ENCODE results near the gene SMYD3.

The SMYD3 gene

DNA sequence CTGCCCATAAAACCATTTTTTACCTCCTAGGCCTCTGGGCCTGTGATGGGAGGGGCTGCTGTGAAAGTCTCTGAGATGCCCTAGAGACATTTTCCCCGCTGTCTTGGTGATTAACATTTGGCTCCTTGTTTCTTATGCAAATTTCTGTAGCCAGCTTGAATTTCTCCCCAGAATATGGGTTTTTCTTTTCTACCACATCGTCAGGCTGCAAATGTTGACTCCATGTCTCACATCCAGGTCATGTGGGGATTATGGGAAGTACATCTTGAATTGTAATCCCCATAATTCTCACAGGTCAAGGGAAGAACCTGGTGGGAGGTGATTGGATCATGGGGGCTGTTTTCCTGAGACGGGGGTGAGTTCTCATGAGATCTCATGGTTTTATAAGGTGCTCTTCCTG lies 603.2 kb downstream of the SMYD3 start:
- no peak for DNase-seq (ENCODE audit: low spot score)

DNA sequence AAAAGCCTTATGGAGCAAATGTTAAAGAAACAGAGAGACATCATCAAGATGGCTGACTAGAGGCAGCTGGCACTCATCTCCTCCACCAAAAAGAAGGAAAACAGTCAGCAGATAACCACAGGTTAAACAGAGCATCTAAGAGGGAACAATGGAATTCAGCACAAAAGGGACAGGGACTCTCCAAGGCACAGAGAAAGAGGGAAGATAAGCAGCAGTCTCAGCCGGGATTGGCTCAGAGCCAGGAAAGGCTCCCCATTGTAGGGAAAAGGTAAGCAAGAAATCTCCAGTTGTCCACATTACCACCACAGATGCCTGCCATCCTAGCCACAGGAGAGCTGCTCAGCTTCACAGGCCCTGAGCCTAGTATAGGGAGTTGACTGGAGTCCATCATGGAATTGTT lies 605.5 kb downstream of the SMYD3 start:
- DNase-seq (ENCODE audit: low spot score): no peak

DNA sequence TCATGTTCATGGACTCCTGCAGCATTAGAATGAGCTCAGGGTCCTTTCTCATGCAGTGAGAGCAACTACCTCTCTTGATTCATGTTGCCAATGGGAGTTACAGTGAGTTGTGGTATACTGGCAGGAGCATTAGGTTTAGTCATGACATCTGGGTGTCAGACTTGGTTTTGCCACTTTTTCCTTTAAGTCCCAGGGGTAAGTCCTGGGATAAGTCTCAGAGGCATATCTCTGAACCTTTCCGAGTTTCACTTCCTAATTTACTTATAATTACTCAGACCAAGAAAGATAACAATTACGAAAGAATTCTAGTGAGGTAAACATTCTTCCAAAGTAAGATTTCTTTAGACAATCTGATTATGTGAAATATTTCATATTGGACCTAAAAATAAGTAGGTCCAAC lies 606.0 kb downstream of the SMYD3 start:
- DNase-seq (ENCODE audit: low spot score): no peak

DNA sequence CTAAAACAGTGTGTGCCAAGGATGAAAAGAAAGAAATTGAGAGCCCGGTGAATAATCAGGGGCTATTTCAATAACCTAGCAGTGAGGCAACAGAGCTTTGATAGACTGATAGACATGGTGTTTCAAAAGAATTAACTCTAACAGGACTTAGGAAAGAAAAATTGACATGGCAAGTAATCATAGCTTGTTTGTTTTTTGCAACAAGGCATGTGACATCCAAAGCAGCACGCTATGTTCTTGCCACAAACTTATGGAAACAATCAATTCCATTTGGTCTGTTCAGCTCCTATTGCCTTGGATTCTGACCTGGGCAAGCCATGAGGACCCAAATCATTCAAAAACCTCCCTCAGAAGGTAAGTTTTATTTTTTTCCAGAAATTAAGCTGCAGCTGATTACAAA lies 608.5 kb downstream of the SMYD3 start:
- DNase-seq (ENCODE audit: low spot score): no peak

DNA sequence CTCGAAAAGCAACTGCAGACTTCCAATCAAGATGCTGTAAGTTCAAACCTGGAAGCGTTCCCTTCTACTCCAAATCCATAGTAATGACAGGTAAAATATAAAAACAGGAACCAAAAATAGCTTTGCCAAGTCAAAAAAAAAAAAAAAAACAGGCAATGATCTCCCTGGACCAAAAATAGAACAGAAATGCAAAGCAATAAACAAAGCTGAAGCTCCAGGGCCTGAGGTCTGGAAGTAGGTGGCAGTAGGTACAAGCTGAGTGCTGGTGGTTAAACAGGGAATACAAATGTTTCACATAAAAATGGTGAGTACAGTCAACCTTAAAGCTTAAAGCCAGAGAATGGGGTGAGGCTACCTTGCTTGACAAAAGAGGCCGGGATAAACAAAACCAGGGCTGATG lies 610.8 kb downstream of the SMYD3 start:
- no peak for DNase-seq (ENCODE audit: low spot score)

DNA sequence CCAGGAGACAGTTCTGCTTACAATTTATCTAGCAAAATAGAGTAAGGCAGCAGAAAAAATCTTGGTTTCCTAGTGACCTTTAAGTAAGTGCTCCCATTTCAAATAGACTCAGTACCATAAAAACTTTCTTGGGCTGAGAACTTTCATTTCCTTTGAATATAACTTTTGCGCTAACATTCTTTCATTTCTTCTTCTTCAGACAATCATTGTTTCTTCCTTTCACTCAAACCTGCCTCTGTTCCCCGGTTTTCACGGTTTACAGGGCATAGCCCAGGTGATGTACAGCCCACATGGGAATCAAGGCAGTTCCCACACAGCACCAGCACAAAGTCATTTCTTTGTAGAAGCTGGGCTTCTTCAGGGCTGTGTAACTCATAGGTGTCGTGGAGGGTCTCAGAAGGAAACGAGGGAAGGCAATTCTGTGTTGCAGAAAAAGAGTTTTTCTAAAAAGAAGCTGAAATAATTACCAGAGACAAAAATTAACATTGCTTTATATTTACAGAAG lies 611.6 kb downstream of the SMYD3 start:
- DNase-seq (ENCODE audit: low spot score): no peak

DNA sequence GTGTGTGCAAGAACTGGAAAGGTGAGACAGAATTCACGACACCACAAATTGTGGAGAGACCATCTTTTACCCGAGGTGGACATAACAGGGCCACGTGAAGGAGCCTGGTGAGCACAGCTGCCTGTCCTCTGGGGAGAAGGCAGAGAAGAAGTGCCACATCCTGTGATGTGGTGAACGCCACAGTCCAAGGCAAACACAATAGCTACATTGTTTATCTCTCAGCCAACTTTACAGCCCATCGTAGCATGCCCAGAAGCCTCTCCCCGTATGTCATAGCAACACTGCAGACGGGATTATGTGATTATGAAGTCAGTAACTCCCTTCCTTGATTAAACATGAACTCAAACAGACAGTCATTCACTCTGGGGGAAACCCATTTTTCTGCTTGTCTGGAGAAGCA lies 612.2 kb downstream of the SMYD3 start:
- DNase-seq (ENCODE audit: low spot score): peak; percentile 20

DNA sequence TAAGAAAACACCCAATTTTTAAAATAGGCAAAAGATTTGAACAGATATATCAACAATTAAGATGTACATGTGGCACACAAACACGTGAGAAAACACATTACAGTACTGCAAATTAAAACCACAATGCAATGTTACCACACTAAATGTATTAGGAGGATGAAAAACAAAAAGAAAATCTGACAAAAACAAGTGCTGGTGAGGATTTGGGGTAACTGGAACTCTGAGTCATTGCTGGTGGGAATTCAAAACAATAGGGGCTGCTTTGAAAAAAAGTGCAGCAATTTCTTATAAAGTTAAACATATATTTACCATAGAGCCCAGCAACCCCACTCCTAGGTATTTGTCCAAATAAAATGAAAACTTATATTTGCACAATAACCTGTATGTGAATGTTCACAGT lies 614.1 kb downstream of the SMYD3 start:
- no peak for DNase-seq (ENCODE audit: low spot score)

DNA sequence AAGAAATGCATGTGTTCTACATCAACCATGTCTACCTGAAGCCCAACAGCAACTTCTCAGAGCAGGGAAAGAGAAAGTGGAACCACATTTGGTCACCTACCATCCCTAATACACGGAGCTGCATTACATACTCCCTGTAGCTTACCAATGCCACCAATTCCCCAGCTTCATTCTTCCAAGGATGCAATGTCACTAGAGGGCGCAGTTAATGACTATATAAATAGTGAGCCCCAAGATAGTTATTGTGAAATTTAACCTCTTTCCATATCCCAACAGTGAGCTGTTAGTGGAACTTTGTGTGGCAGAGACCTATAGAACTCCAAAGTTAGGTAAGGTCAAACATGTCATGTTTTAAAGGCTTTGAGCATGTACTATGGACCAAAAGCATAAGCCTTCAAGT lies 618.3 kb downstream of the SMYD3 start:
- no peak for DNase-seq (ENCODE audit: low spot score)

DNA sequence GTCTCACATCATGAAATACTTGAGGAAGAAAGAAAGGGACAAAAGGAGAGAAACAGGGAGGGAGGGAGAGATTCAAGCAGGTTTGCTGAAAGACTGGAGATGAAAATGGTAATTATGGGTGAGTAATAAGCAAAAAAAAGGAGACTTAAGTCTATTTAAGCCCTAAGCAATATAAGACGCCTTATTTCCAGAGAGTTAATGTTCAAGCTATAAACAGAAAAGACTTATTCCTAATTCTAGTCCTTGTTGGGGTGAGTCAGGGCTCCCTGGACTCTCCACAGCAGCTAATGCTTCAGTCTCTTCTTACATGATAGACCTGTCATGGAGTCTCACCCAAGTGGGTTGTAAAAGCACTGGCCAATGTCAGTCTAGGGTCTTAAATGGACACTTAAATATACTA lies 619.2 kb downstream of the SMYD3 start:
- DNase-seq (ENCODE audit: low spot score): no peak

DNA sequence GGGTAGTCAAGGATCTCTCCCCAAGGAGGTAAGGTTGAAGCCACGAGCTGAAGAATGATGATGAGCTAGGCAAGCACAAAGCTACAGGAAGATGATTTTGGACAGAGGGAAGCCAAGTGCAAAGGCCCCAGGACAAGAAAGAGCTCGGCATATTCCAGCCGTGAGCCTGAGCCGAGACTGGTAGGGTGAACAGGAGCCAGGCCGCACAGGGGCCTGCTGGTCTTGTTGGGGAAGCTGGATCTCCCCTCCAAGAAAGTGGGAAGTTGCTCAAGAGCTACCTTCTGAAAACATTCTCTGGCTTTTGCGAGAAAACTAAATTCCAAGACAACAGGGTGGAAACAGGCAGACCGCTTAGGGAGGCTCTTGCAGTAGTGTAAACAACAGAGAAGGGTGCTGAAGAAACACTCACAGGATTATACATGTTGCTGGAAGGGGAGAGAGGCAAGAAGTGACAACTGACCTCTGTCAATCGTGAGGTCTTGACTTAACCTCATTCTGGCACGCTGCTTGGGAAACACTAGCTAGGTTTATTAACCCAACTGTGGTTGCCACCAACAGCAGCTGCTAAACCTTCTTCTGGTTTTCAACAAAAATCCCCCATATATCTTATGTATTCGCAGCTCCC lies 625.2 kb downstream of the SMYD3 start:
- no peak for DNase-seq (ENCODE audit: low spot score)

DNA sequence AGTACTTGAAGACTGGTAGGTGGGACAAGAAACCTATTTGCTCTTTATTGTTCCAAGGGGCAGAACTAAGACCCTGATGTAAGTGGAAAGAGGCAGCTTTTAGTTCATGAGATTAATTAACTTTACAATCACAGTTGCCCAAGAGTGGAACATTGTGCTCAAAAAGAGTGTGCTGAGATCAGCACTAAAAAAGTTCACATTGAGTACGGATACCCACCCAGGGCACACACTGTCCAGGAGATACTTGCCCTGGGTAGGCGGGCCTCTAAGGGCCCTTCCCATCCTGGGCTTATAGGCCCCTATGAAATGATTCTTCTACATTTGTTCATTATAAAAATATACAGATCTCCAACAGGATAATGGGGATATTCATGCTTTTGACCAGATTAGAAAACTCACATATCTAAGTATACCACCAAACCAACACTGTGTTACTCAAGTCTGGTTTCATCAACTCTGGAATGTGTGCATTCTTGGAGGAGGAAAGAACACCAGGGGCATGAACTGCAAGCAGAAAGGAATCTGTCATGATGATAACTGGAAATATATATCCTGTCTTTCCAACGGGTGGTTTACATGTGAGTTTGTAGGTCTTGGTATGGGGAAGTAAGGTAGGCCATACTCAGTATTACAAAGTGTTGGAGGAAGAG lies 626.2 kb downstream of the SMYD3 start:
- DNase-seq (ENCODE audit: low spot score): no peak

DNA sequence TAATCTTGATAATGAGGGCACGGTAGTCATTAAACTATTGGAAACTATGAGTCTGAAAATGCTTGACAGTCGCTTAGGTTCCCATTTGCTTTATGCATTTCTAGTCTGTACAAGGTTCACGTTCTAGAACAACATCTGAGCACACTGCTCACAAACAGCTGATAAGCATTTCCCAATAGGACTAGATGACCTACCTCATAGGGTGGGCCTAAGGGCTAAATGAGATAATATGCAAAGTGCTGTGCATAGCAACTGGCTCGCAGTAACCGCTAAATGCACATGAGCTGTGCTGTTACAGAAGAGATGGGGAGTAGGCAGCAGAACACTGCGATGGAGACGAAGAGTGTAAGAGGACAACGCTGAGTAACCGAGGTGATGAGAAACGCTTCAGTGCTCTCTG lies 628.0 kb downstream of the SMYD3 start:
- no peak for DNase-seq (ENCODE audit: low spot score)

DNA sequence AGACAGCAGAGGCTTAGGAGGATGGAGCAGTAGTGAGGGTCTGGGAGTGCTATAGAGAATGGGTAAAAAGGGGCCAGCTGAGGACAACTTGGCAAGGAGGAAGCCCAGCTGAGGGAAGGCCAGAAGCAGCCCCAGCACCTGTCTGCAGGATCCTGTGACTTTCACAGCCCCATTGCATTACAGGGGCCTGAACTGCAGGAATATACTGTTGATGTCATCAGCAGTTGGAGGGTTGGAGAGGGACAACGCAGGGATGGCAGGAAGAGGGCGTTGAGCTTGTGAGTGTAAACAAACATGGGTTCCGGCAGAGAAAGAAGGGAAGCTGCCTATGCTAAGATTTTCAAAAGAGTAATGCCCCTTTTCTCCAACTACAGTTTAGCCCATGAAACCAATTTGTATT lies 628.5 kb downstream of the SMYD3 start:
- no peak for DNase-seq (ENCODE audit: low spot score)

DNA sequence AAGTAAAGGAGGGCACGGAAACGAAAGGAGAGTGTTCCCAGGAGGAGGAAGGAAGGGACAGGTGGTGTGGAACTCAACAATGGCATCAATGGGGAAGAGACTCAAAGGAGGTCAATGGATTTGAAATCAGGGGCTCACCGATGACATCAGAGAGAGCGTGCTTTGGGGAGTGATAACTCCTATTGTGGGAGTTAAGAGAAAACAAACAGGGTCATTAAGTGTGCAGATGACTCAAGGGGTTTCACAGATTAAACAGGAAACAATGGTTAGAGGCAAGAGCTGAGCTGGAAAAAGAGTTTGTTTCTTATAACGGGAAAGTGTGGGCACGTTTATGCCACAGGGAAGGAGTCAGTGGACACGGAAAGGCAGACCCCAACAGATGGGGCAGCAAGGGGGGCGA lies 629.1 kb downstream of the SMYD3 start:
- DNase-seq (ENCODE audit: low spot score): no peak

DNA sequence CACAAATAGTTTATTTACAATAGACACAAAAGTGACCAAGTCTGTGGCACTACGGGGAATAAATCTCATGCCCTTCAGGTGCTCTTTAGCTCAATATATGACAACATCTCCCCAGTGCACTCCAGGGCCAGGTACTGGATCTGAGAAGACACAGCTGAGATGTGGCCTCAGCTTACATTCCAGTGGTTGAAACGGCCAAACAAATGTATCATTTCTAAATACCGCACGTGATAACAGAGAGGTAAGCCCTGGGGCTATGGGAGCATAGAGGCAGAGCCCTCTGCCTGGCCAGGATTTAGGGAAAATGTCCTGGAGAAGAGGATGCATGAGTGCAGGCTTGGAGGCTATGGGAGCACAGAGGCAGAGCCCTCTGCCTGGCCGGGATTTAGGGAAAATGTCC lies 630.5 kb downstream of the SMYD3 start:
- no peak for DNase-seq (ENCODE audit: low spot score)

DNA sequence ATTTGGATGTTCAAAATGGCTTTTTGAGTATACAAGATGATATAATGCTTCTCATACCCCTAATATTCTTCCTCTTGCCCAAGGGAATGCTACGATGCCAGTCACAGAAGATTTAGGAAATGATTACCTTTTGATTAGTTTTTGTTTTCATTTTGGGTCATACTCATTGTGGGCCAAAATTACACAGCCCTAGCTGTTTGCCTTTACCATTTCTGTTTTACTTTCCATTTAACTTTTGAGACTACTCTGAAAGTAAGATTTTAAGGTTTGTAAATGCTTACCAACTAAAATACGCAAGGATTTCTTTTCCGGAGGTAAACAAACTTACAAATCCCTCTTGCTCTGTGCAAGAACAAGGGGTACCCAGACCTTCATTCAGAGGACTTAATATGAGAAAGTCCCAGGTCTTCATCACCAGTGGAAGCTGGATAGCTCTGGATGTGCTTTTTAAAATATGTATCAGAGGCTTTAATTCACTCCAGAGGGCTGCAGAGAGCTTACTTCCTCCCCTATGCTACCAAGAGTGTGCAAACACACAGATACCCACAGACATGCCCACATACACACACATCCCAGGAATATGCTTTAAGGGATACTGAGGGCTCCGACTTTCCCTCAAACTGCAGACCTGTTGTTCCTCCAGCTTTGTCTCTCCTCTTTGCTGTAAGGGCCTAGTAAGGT lies 631.4 kb downstream of the SMYD3 start:
- DNase-seq (ENCODE audit: low spot score): no peak

DNA sequence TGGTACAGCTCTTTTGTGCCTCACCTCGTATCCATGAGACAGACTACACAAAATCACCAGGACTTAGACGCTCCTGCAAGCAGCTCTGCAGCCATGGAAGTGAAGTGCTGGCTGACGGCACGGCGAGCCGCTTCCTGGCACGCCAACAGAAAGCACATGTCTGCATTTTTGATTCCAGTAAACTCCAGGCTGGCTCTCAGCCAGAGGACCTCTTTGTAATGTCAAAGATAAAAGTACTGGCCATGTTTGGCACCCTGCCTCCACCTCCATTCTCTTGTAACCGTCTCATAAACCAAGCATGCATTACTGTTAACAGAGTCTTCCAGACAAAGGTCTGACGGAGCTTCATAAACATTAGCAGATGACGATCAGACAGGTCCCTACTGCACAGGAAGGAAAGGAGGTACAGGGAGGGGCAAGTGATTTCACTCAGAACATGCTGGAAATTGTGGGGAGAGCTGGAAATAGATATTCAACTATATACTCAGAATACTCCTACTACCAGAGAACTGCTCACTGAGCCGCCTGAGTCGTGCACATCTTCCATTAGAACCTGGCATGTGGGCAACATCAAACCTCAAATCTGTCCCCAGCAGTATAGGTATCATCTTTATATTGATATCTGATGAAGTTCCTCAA lies 632.0 kb downstream of the SMYD3 start:
- DNase-seq (ENCODE audit: low spot score): peak; percentile 8

DNA sequence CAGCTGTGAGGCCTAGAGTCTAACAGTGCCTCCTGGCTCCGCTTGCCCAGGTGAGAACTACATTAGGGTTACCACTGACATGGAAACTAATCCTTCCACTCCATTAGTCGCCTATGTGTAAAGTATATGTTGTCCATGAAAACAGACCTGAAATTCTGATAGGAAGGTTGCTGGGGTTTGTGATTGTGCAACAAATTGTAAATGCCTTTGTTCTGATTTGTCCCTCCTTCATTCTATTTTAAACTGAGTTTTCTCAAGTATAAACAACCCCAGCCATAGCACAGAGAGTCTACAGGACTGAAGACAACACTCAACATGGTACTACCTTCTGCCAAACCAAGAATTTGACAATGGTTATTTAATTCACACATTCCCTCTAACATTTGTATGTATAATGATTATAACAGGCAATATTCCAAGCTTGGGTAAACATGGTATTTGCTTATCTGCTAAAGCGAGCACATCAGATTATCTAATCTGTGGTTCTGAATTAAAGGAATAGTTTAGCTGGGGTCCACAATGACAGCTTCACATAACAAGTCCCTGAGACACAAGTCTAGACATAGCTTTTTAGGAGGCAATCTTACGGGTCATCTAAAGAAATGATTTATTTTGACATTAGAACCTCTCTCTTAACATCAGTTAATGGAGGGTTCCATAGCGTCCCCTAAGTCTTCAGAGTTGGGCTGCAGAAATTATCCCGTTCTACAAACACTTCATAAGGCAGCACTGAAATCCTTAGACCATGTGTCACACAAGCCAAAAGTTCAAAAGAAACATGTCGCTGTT lies 633.0 kb downstream of the SMYD3 start:
- DNase-seq (ENCODE audit: low spot score): no peak

DNA sequence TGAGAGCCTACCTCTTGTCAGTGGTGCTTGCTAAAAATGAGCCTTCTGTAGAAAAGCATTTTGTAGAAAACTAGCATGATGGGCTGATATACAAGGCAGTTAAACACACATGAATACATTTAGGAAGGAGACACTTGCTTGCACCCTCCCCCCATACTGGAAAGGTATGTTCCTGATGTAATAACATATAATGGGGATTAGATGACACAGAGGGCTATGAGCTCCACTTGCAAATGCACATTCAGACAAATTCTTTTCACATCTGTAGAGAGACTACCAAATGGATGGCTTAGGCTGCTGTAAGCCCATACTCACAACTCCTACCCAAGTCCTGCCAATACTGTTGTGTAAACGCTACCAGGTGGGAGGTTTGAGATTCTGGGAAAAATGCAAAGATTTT lies 634.0 kb downstream of the SMYD3 start:
- no peak for DNase-seq (ENCODE audit: low spot score)

DNA sequence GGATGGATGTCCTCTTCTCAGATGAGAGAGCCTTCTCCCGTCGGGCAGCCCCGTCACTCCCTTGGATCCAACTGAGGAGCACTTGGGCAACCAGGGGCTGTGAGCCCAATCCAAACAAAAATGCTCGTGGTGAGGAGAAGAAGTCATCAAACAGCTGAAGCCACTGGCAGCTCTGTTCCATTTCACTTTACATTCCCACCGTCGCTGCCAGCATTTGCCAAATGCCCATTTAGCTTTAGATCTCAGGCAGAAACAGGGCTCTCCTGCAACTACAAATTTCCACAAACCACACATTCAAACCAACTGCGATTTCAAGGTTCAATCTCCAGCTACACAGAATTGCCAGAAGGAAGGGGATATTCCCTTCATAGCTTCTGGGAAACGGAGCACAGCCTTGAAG lies 634.6 kb downstream of the SMYD3 start:
- DNase-seq (ENCODE audit: low spot score): no peak

DNA sequence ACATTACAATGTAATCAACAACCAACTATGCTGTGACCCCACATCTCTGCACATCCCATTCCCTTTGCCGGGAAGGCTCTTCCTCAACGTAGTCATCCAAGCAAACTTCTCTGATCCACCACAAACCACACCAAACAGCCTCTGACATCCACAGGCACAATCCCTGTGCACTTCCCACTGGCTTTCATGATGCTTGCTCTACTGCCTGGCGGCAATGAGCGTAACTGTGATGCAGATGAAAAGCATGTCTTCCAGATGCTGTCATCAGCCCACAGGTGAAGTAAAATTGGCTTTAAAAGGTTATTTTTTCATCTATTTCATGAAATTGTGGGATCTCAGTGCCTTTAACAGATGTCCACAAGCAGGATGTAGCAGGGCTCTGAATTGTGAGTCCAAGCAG lies 635.2 kb downstream of the SMYD3 start:
- no peak for DNase-seq (ENCODE audit: low spot score)

All from Ammon's horn (tissue), 1 donor.